Melanocyte of skin (primary cell): Measurements from ENCODE around the gene TRIM50. TPM values are rescaled to one million over a fixed set of nuclear protein-coding genes. Genes with fewer than 3 reads are reported as not detected.

Source experiments
- small RNA-seq, 2 donors: library from RNA; depleted of rRNA; stranded (forward); fragments of <200 nt; gene quantifications; one replicate each; pipeline ENCODE3, GENCODE V24; 2012
- total RNA-seq, 2 donors: library from RNA; depleted of rRNA; stranded (reverse); fragments of >200 nt; gene quantifications; 2 replicates each; pipeline ENCODE4 v1.2.3, GENCODE V29; 2012

Gene TRIM50
- total RNA-seq, result not detected

GRCh38 chr7:73327922-73328321, at the start of gene TRIM50, which contains the start of gene FKBP6:
Gene TRIM50 (minus strand): TSS chr7:73328082. CDS start chr7:73324787, 3,295 bp downstream.
Gene FKBP6 (plus strand): TSS chr7:73328161. CDS start chr7:73328429, 268 bp downstream.

GRCh38 chr7:73308665-73309214, 19.1 kb downstream of the TRIM50 start, which contains the start of gene NSUN5:
Gene NSUN5 (minus strand): TSS chr7:73308826. CDS start chr7:73308790, 36 bp downstream.

Small RNA genes within 50 kb of the gene (small RNA-seq; reads per million reads assigned to genes)
- 0 reads per million in 2 donors for gene RNU6-1080P

Other genes with a start within 250 kb of the TRIM50 start
- gene SPDYE9, start 242.0 kb downstream of the TRIM50 start, total RNA-seq, result not detected
- 10 to 100 TPM; 26.5 to 44.6 TPM for gene NSUN5, start 19.3 kb downstream of the TRIM50 start, total RNA-seq
- gene FKBP6, start 79 bp upstream of the TRIM50 start, total RNA-seq, result not detected
- 10 to 100 TPM; 12.3 to 14.5 TPM for gene FZD9, start 105.7 kb upstream of the TRIM50 start, total RNA-seq
- 10 to 100 TPM; 45.8 to 57.3 TPM for gene BAZ1B, start 194.2 kb upstream of the TRIM50 start, total RNA-seq
- gene BCL7B, start 229.6 kb upstream of the TRIM50 start, total RNA-seq, result 10 to 100 TPM; 20.0 to 26.3 TPM